Activated T-helper 1 cell treated with Interleukin-2 at 50 U/mL for 16 hours (primary cell): ENCODE measurements around the gene CDHR5.

Experiments
- DNase-seq: peaks from one replicate; pipeline ENCODE4 v3.0.0-alpha.2; 2020; ENCODE audit warnings: low read depth

CDHR5 gene

DNA sequence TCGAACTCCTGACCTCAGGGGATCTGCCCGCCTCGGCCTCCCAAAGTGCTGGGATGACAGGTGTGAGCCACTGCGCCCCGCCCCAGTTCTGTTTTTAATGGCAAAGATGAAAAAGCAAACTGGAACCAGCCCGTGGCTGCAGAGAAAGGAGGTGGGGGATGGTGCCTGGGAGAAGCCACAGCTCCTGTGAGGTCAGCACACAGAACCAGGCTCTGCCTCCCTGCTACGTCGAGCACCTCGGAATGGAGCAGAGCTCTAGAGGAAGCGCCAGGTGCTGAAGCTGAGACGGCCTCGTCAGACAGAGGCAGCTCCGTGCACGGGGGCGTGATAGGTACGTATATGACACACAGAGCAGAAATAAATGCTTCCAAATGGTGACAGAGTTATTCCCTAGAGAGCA, 20.8 kb upstream of the CDHR5 start:
- DNase-seq = no peak

DNA sequence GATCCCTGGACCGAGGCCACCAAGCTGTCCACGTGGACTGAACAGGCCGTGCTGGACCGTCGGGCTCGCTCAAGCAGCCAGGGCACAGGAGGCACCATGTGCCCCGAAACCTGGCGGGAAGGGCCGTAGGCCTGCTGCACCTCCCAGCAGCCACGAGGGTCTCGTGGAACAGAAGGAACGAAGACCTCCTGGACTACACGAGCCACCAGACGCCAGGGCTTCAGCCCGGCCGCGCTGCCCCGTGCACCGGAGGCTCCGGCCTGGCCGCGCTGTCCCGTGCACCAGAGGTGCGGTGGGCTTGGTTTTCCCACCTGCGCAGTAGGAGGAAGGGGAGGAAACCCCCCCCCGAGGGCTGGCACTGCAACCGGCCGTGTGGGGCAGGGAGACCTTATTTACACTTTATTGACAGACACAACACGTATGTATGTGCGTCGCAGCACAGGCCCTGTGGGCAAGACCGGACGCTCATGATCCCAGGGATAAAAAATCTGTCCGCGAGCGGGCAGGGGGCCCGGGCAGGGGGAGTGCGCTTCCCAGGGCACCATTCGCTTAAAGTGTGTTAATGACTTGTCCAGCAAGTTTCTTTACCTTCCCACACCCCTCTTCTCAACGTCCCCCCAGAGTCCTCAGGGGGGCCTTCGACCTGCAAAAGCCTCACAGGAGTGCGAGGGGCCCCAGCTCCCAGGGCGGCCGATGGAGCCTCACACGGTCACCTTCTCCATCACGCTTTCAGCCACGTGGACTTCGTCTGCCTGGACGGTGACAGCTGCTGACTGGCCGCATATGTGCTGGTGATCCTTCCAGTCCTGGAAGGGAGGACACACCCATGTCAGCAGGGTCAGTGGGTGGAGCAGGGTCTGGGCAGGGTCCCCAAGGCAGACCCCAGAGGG, 19.3 kb upstream of the CDHR5 start:
- no peak for DNase-seq

DNA sequence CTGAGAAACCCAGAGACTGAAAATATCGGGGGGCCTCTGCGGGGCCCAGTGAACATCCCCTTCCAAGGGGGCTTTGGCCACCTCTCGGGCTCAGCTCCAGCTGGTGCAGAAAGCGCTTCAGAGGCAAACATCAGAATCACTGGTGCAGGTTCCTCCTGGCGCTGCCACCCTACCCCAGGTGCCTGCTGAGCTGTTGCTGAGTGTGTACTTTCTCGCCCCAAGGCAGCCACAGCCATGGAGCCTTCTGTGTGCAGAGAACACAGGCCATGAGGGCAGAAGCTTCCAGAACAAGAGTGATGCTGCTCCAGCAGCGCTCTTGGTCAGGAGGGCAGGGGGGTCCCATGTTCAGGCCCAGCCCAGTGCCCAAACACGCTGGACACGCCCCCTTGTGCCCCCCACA, 18.6 kb upstream of the CDHR5 start:
- no peak for DNase-seq

DNA sequence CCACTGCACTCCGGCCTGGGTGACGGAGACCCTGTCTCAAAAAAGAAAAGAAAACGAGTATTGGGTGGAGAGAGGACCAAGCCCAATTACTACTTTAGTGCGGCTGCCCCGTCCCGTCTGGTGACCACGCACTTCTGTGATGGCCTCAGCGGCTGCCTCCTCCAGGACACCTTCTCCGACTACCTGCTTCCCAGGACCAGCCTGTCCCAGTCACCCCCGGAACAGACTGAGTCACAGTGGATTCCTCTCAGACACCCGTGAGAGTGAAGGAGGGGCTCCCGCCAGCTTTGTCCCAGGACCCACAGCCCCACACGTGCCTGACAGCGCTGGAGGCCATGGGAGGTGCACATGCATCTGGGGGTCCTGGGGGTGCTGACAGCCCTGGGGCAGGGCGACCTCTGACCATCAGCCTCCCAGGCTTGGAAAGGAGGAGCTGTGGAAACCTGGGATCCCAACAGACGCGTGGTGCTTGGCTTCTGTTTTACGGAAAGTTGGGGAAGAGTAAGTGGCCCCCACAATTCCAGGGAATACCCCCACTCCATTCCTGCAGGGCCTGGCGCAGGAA, 17.1 kb upstream of the CDHR5 start:
- DNase-seq = no peak

DNA sequence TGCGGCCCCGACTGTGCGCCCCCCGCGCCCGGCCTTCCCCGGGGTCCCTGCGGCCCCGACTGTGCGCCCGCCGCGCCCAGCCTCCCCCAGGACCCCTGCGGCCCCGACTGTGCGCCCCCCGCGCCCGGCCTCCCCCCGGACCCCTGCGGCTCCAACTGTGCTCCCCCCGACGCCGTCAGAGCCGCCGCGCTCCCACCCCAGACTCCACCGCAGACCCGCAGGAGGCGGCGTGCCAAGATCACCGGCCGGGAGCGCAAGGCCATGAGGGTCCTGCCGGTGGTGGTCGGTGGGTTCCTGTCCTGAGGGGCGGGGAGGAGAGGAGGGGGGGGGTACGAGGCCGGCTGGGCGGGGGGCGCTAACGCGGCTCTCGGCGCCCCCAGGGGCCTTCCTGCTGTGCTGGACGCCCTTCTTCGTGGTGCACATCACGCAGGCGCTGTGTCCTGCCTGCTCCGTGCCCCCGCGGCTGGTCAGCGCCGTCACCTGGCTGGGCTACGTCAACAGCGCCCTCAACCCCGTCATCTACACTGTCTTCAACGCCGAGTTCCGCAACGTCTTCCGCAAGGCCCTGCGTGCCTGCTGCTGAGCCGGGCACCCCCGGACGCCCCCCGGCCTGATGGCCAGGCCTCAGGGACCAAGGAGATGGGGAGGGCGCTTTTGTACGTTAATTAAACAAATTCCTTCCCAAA, 15.4 kb upstream of the CDHR5 start:
- no peak for DNase-seq

DNA sequence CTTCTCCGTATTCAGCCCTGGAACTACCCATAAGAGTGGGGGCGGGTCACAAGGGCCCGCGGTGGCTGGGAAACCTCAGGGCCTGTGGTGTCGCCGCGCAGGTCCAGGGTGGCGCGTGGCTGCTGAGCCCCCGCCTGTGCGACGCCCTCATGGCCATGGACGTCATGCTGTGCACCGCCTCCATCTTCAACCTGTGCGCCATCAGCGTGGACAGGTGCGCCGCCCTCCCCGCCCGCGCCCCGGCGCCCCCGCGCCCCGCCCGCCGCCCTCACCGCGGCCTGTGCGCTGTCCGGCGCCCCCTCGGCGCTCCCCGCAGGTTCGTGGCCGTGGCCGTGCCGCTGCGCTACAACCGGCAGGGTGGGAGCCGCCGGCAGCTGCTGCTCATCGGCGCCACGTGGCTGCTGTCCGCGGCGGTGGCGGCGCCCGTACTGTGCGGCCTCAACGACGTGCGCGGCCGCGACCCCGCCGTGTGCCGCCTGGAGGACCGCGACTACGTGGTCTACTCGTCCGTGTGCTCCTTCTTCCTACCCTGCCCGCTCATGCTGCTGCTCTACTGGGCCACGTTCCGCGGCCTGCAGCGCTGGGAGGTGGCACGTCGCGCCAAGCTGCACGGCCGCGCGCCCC, 14.7 kb upstream of the CDHR5 start:
- DNase-seq = no peak

DNA sequence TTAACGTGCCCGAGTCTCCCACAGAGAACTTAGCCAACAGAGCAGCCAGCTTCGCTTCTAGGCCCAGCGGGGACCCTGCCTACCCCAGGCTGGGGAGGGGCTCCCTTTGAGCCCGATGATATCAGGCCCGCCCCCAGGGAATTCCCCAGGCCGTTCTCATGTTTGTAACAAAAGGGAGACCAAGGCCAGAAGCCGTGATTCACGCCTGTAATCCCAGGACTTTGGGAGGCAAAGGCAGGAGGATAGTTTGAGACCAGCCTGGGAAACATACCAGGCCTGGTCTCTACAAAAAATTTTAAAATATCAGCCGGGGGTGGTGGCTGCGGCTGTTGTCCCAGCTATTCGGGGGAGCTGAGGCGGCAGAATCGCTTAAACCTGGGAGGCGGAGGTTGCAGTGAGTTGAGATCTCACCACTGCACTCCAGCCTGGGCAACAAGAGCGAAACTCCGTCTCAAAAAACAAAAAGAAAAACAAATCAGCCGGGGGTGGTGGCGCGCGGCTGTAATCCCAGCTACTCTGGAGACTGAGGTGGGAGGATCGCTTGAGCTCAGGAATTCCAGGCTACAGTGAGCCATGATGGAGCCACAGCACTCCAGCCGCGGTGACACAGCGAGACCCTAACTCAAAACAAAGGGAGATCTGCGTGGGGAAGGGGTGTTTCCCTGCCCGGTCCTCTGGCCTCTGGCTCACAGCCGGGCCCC, 14.0 kb upstream of the CDHR5 start:
- no peak for DNase-seq

DNA sequence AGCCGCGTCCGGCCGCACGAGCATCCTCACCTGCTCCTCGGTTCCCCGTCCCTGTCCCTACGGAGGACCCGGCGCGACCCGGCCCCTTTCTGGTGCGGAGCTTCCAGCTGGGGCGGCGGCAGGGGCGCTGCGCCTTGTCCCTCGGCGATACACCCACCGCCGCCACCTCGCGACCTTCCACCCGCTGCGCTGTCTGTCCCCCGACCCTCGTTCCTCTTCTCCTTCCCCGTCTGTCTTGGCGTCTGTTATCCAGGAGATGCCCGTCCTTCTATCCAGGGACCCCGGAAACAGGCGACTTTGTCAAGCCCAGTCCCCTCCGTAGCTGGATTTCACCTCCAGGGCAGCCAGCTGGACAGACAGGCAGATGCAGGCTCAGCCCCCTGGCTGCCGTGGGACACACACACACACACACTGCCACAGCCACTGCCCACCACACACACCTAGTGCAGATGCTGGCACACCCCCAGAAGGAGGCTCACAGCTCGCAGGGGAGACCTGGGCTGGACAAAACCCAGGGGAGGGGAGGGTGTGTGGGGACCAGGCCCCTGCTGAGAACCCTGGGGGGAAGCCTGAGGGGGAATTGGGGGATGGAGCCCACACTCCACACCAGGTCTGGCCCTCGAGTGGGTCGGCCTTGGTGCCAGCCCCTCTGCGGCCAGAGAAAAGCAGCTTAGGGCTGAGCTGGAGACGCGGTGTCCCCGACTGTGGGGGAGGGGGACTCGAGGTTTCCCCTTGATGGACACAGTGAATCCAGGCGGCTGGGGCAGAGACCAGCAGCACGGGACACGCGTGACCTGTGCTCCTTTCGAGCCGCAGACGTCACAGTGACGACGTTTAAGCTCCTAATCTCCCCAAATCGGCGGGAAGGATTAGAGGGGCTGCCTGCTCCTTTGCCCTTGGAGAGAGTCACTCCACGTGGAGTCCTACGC, 13.1 kb upstream of the CDHR5 start:
- no peak for DNase-seq

DNA sequence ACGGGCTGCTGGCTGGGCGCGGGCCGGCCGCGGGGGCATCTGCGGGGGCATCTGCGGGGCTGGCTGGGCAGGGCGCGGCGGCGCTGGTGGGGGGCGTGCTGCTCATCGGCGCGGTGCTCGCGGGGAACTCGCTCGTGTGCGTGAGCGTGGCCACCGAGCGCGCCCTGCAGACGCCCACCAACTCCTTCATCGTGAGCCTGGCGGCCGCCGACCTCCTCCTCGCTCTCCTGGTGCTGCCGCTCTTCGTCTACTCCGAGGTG, 12.5 kb upstream of the CDHR5 start:
- no peak for DNase-seq

DNA sequence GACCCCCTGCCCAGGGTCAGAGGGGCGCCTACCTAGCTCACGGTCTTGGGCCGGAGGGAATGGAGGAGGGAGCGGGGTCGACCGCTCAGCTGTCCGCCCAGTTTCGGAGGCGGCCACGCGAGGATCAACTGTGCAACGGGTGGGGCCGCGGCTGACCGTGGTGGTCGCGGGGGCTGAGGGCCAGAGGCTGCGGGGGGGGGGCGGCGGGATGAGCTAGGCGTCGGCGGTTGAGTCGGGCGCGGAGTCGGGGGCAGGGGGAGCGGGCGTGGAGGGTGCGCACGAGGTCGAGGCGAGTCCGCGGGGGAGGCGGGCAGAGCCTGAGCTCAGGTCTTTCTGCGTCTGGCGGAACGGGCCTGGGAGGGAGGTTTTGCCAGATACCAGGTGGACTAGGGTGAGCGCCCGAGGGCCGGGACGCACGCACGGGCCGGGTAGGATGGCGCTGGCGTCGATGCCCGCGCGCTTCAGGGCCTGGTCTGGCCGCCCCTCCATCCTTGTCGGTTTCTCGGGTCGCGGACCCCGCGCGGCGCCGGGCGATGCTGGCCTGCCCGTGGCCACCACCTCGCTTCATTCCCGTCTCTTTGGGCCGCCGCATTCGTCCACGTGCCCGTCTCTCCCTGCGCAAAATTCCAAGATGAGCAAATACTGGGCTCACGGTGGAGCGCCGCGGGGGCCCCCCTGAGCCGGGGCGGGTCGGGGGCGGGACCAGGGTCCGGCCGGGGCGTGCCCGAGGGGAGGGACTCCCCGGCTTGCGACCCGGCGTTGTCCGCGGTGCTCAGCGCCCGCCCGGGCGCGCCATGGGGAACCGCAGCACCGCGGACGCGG, 12.0 kb upstream of the CDHR5 start, which contains the start of gene DRD4:
Gene DRD4 (plus strand): TSS at position 759 of the 822 bp plus-strand sequence. CDS start 36 bp downstream, at position 795.
- DNase-seq = no peak

DNA sequence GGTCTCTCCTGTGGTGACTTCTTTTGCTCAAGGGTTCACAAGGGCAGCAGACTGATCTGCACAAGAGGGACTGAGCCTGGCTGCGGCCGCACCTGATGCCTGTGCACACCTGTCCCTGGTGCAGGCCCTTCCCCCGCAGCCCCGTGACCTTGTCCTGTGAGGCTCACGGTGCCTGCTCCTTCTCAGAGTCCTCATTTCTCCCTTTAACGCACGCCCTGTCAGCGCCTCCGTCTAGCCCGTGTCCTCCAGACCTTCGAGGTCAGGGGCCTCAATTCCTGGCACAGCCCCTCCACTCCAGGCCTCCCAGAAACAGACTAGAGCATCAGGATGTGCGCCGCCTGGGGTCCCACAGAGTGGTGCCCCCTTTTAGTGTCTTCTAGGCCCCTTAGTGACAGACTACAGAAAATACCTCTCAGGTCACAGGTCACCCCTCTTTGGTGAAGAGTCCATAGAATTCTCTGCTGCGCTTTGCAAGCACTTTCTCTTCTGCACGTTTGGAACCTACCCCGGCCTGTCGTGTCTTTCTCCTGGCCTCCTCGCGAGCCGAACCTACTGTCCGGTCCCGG, 11.3 kb upstream of the CDHR5 start:
- DNase-seq = no peak

DNA sequence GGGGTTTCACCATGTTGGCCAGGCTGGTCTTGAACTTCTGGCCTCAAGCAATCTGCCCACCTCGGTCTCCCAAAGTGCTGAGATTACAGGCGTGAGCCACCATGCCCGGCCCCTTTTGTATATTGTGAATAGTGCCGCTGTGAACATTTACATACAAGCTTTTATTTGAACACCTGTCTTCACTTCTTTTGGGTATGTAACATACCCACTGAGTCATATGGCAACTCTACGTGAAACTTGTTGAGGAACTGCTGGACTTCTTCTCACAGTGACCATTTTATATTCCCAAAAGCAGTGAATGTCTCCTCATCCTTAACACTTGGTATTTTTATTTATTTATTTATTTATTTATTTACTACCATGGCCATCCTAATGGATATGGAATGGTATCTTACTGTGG, 6.1 kb upstream of the CDHR5 start:
- DNase-seq = no peak

DNA sequence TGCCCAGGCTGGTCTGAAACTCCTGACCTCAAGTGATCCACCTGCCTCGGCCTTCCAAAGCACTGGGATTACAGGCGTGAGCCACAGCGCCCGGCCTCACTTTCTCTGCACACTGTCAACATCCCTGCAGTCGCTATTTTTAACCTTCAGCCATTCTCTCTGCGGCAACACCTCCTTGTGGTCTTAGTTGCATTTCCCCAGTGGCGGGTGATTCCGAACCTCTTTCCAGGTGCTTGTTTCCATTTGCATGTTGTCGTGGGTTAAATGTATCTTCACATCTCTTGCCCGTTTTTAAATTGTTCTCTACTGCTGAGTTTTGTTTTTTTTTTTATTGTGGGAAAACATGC, 4.5 kb upstream of the CDHR5 start:
- DNase-seq = no peak

DNA sequence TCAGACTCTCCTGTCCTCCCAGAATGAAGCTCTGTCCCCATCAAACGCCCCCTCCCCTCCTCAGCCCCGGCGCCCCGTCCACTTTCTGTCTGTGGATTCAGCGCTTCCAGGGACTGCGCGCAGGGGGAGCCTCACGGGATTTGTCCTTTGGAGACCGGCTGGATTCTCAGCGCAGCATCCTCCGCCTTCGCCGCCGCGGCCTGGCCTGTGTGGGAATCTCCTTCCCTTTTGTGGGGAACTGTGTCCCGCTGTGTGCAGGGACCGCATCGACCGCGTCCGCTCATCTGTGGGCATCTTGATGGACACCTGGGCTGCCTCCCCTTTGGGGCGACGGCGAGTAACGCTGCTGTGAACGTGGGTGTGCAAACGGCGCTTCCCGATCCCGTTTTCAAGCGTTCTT, 3.3 kb upstream of the CDHR5 start:
- DNase-seq = no peak

DNA sequence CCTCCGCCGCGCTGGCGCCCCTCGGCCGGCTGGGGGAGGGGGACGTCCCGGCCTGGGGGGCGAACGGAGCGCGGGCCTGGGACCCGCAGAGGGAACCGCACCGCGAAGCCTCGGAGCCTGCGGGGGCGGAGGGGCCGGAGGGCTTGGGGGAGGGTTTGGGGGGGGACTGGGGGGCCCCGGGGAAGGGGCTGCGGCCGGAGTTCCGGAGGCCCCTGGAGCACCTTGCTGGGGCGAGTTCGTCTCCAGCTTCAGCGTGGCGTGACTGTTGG, 2.5 kb upstream of the CDHR5 start:
- DNase-seq = no peak

DNA sequence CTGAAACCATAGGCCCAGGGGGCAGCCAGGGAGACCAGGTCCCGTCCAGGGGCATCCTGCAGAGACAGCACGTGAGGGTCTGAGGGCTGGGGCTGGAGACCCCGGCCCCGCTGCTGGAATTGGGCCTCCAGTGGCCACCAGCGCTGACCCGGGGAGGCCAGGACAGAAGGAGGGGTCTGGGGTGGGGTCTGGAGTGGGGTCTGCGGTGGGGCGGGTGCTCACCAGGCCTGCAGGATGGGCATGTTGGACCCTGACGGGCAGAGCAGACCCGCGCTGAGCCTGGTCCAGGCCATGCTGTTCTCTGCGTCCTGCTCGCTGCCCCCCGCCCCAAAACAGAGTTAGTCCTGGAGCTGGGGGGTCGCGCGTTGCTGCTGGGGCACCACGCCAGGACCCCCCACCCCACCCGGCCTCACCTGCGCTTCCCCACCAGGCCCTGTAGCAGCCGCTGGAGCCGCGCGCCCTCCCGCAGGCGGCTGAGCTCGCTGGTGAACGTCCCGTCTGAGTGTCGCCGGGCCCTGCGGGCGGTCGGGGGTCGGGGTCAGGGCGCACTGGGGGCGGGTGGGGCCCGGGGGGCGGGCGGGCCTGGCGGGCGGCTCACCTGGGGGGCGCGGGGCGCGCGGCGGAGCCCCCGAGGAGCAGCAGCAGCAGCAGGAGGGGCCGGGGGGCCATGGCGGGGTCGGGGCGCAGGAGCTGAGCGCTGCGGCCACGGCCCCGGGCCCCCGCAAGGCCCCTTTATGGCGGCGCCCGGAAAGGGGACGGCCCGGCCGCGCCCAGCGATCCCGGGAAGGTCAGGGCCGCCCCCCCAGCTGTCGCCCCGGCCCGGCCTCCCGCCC, 1.9 kb upstream of the CDHR5 start, which contains the start of gene SCT:
Gene SCT (minus strand): TSS at position 707 of the 833 bp plus-strand sequence. CDS start 38 bp downstream, at position 669.
- no peak for DNase-seq

DNA sequence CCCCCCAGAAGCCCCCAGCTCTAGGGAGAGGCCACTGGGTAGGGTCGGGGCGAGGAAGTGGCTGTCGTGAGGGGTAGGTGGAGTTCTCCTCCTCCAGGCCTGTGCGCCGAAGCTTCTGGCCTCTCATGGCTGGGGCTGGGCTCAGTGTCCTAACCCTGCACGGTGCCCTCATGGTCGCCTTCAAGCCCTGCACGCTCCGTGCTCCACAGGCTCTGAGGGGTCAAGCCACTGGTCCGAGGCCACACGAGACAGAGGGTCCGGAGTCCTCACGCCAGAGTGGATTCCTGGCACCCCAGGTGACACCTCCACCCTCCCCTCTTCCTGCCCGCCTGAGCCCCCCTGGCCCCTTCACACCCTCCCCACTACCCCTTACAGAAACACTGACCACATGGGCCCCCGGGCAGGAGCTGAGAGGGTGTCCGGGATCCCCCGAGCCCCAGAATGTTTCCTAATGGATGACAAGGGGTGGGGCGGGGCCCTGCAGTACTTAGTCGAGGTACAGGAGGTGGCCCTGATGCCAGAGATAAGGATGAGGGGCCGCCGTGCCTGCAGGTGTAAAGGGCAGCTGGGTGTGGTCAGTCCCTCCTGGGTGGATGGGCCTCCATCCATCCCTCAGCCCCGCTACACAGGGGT, 997 bp upstream of the CDHR5 start:
- no peak for DNase-seq

DNA sequence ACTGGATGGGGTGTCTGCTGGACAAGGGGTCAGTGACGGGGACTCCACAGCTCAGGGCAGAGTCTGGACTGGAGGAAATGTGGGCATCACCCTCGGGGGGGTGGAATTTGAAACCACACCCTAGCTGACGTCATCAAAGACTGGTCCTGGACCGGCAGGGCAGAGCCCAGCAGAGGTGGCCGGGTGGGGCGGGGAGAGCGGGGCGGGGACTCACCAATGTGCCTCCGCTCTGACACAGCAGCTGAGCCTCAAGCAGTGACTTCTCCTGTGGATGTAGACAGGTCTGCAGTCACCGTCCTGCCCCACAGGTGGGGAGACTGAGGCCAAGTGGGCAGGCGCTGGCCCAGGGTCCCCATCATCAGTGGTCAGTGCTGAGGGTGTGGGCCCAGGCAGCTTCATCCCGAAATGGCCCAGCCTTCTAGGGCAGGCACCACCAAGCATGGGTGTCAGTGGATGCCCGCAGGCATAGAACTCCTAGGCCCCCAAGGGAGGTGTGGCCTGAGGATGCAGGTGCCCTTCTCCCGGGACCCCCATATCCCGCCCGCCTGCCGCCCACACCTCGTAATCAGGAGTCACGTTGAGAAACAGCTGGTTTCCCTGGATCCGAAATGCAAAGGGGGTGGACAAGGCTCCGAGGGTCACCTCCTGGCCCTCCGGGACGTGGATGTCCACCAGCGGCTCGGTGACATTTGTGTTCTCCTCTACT, 603 bp downstream of the CDHR5 start:
- DNase-seq = no peak
